ENCODE measurements around the gene HADHB.
"Not testable (repeated sequence)": the region's sequence is repeated elsewhere in the genome, so short reads cannot be mapped to it uniquely, and the experiment has no call there.

HADHB gene

GRCh38 chr2:26317377-26318105 is 72.8 kb downstream of the HADHB start:
- no peak for DNase-seq (ENCODE audit: low read depth, low spot score)
- no peak overlapping the region for H3K4me3 ChIP-seq (ENCODE audit: low read length)

- H3K4me3 ChIP-seq (ENCODE audit: low read length): no peak overlapping the region
- no peak for DNase-seq (ENCODE audit: low read depth, low spot score)
These were observed 74.2 kb downstream of the HADHB start for GRCh38 chr2:26318950-26319349.

DNA sequence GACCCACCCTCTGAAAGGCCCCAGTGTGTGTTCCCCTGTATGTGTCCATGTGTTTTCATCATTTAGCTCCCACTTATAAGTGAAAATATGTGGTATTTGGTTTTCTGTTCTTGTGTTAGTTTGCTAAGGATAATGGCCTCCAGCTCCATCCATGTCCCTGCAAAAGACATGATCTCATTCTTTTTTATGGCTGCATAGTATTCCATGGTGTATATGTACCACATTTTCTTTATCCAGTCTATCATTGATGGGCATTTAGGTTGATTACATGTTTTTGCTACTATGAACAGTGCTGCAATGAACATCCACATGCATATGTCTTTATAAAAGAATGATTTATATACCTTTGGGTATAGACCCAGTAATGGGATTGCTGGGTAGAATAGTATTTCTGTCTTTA is 79.7 kb downstream of the HADHB start:
- not testable (repeated sequence) for DNase-seq (ENCODE audit: low read depth, low spot score); H3K4me3 ChIP-seq (ENCODE audit: low read length)

DNA sequence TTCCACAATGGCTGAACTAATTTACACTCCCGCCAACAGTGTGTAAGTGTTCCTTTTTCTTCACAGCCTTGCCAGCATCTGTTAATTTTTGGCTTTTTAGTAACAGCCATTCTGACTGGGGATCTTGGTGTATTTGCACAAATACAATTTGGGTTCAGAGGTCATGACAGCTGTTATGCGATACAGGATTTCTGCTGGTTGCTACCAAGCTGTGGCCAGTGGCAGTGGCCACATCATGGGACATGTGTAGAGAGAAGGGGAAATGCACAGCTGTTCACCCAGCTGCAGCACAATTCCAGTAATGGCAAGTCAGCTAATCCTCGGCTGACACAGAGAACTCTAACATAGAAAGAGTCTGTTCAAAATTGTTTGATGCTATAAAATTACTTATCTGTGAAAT is 80.2 kb downstream of the HADHB start:
- DNase-seq (ENCODE audit: low read depth, low spot score): no peak
- H3K4me3 ChIP-seq (ENCODE audit: low read length): no peak overlapping the region

GRCh38 chr2:26325851-26326250 is 81.1 kb downstream of the HADHB start:
- H3K4me3 ChIP-seq (ENCODE audit: low read length): no peak overlapping the region
- DNase-seq (ENCODE audit: low read depth, low spot score): no peak

GRCh38 chr2:26326514-26326913 is 81.8 kb downstream of the HADHB start:
- DNase-seq (ENCODE audit: low read depth, low spot score): no peak
- no peak overlapping the region for H3K4me3 ChIP-seq (ENCODE audit: low read length)

DNA sequence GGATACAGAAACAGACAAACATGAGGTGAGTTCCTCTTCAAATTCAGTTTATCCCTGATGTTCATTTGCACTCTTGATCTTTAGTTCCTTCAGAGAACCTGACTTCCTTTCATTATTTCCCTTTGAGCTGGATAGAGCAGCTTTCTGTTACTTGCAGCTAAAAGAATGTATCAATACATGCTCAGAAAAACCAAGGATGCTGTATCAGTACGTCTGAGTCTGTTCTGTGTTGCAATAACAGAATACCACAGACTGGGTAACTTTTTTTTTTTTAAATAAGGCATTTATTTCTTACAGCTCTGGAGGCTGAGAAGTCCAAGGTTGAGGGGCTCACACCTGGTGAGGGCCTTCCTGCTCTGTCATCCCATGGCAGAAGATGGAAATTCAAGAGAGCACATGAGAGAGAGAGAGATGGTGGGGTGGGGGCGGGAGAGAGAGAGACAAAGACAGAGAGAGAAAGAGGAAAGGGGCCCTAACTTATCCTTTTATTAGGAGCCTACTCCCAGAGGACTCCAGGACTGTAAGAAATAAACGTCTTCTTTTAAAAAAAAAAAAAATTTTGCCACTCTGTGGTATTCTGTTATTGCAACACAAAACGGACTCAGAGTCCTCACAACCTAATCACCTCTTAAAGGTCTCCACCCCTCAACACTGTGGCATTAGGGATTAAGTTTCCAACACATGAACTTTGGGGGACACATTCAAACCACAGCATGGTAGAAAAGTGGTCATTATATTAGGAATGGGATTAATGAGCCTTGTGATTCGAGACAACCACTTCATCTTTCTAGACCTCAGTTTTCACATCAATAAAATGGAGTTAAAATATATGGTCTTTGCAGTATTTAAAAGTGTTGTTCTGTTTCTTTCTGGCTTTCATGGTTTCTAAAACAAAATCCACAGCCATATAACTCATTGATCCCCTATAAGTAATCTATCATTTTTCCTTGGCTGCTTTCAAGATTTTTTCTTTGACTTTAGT is 82.8 kb downstream of the HADHB start:
- DNase-seq (ENCODE audit: low read depth, low spot score): no peak
- H3K4me3 ChIP-seq (ENCODE audit: low read length): no peak overlapping the region

- DNase-seq (ENCODE audit: low read depth, low spot score); H3K4me3 ChIP-seq (ENCODE audit: low read length): not testable (repeated sequence)
These were observed 84.3 kb downstream of the HADHB start for GRCh38 chr2:26329083-26329482.

- DNase-seq (ENCODE audit: low read depth, low spot score): peak; percentile 74
- no peak overlapping the region for H3K4me3 ChIP-seq (ENCODE audit: low read length)
These were observed 85.4 kb downstream of the HADHB start for GRCh38 chr2:26330114-26330549.

GRCh38 chr2:26330604-26331003 is 85.9 kb downstream of the HADHB start:
- H3K4me3 ChIP-seq (ENCODE audit: low read length): no peak overlapping the region
- no peak for DNase-seq (ENCODE audit: low read depth, low spot score)

DNA sequence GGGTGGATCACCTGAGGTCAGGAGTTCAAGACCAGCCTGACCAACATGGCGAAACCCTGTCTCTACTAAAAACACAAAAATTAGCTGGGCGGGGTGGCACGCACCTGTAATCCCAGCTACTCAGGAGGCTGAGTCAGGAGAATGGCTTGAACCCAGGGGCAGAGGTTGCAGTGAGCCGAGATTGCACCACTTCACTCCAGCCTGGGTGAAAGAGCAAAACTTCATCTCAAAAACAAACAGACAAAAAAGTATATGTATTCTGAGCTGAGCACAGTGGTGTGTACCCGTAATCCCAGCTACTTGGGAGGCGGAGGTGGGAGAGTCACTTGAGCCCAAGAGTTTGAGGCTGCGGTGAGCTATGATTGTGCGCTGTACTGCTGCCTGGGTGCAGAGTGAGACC is 86.6 kb downstream of the HADHB start:
- not testable (repeated sequence) for H3K4me3 ChIP-seq (ENCODE audit: low read length); DNase-seq (ENCODE audit: low read depth, low spot score)

DNA sequence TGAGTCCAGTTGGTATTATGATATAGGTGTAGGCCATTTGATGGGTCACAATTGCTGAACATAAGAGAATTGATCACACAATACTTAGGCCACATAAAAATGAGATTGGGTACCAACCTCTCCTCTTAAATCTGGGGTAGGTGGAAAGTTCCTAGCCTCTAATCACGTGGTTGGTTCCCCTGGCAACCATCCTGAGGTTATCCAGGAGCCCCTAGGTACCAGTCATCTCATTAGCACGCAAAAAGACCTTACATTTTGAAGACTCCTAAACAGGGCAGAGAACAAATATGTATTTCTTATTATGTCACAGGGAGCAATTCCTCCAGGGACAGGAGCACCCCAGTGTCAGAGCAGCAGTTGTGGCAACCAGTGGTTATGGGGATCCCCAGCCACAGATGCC is 88.6 kb downstream of the HADHB start:
- no peak for DNase-seq (ENCODE audit: low read depth, low spot score)
- H3K4me3 ChIP-seq (ENCODE audit: low read length): no peak overlapping the region

DNA sequence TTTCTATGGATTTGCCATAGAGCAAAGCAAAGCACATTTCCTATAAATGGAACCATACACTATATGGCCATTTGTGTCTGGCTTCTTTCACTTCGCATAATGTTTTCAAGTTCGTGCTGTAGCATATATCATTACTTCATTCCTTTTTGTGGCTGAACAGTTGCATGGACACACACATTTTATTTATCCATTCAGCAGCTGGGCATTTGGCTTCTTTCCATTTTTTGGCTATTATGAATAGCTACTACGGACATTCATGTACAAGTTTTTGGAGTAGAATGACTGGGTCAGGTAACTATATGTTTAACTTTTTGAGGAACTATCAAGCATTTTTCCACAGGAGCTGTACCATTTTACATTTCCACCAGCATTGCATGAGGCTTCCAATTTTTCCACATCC is 90.5 kb downstream of the HADHB start:
- no peak for DNase-seq (ENCODE audit: low read depth, low spot score)
- no peak overlapping the region for H3K4me3 ChIP-seq (ENCODE audit: low read length)

DNA sequence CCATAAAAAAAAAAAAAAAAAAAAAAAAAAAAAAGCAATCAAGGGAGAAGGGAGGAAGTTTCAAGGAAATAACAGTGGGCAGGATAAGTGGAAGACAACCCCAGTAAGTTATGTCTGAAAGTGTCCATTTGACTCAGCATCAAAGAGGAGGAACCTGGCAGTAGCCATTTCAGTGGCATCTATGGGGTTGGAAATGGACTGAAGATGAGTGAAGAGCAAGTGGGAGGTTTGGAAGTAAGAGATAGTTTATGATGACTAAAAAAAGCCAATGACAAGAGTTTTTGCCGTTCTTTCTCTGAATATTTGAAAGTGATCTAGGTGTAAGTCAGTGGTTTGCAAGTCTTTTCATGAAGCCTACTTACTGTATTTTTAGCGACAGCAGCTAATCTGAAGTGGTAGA is 92.0 kb downstream of the HADHB start:
- no peak overlapping the region for H3K4me3 ChIP-seq (ENCODE audit: low read length)
- no peak for DNase-seq (ENCODE audit: low read depth, low spot score)

GRCh38 chr2:26337298-26337697 is 92.6 kb downstream of the HADHB start:
- H3K4me3 ChIP-seq (ENCODE audit: low read length): no peak overlapping the region
- DNase-seq (ENCODE audit: low read depth, low spot score): no peak
